H9 (cell line): ENCODE data around the gene CTDNEP1. TPM values are rescaled to one million over a fixed set of nuclear protein-coding genes. Genes with fewer than 3 reads are reported as not detected.

Experiments used
- DNase-seq: peaks from one replicate; pipeline ENCODE4 v3.0.0-alpha.2; 2017
- H2AFZ ChIP-seq: one replicate; pipeline ENCODE4 v1.6.1; 2013; ENCODE audit warnings: mild to moderate bottlenecking, low read length, control low read depth, moderate library complexity
- H2AK5ac ChIP-seq: 2 replicates; pipeline ENCODE4 v1.6.1; 2013; ENCODE audit warnings: low read length, control low read depth, mixed read lengths; ENCODE audit not compliant: insufficient read length
- H2BK120ac ChIP-seq: one replicate; pipeline ENCODE4 v1.6.1; 2013; ENCODE audit warnings: low read depth, mild to moderate bottlenecking, low read length, control low read depth, inconsistent platforms; ENCODE audit not compliant: poor library complexity, severe bottlenecking
- H2BK12ac ChIP-seq: 2 replicates; pipeline ENCODE4 v1.6.1; 2013; ENCODE audit warnings: low read length, control low read depth, mixed read lengths, low read depth; ENCODE audit not compliant: insufficient read length
- H2BK15ac ChIP-seq: 2 replicates; pipeline ENCODE4 v1.6.1; 2013; ENCODE audit warnings: low read depth, low read length, control low read depth
- H2BK20ac ChIP-seq: one replicate; pipeline ENCODE4 v1.6.1; 2013; ENCODE audit warnings: low read depth, mild to moderate bottlenecking, low read length, control low read depth, inconsistent platforms; ENCODE audit not compliant: poor library complexity, severe bottlenecking
- H2BK5ac ChIP-seq: 2 replicates; pipeline ENCODE4 v1.6.1; 2013; ENCODE audit warnings: low read length, control low read depth, mixed read lengths; ENCODE audit not compliant: insufficient read length
- H3K14ac ChIP-seq: 2 replicates; pipeline ENCODE4 v1.6.1; 2013; ENCODE audit warnings: low read length, control low read depth; ENCODE audit not compliant: insufficient read depth
- H3K18ac ChIP-seq: 2 replicates; pipeline ENCODE4 v1.6.1; 2013; ENCODE audit warnings: low read depth, mild to moderate bottlenecking, mixed read lengths, low read length, control low read depth; ENCODE audit not compliant: insufficient read length
- H3K23ac ChIP-seq: 2 replicates; pipeline ENCODE4 v1.6.1; 2013; ENCODE audit warnings: low read length, control low read depth, mixed read lengths, low read depth; ENCODE audit not compliant: insufficient read length
- H3K23me2 ChIP-seq: 2 replicates; pipeline ENCODE4 v1.6.1; 2013; ENCODE audit warnings: low read depth, mild to moderate bottlenecking, mixed read lengths, low read length, control low read depth; ENCODE audit not compliant: insufficient read length, poor library complexity, severe bottlenecking
- H3K27ac ChIP-seq: 2 replicates; pipeline ENCODE4 v1.5.1; 2013; ENCODE audit warnings: low read length, control low read depth, mixed read lengths, low read depth; ENCODE audit not compliant: insufficient read length
- H3K27me3 ChIP-seq: 2 replicates; pipeline ENCODE4 v1.6.1; 2013; ENCODE audit warnings: low read length, control low read depth, inconsistent platforms; ENCODE audit not compliant: insufficient read depth
- H3K4ac ChIP-seq: 2 replicates; pipeline ENCODE4 v1.6.1; 2013; ENCODE audit warnings: low read depth, mild to moderate bottlenecking, control low read depth, inconsistent platforms, low read length, moderate library complexity
- H3K4me1 ChIP-seq: 2 replicates; pipeline ENCODE4 v1.6.1; 2013; ENCODE audit warnings: low read length, control low read depth, inconsistent platforms; ENCODE audit not compliant: insufficient read depth
- H3K4me2 ChIP-seq: 2 replicates; pipeline ENCODE4 v1.6.1; 2013; ENCODE audit warnings: low read length, control low read depth, mixed read lengths; ENCODE audit not compliant: insufficient read length, insufficient read depth
- H3K56ac ChIP-seq: 2 replicates; pipeline ENCODE4 v1.6.1; 2013; ENCODE audit warnings: low read depth, mild to moderate bottlenecking, mixed read lengths, low read length, control low read depth; ENCODE audit not compliant: insufficient read length
- H3K79me1 ChIP-seq: 2 replicates; pipeline ENCODE4 v1.6.1; 2013; ENCODE audit warnings: low read depth, mild to moderate bottlenecking, moderate library complexity, low read length, control low read depth, inconsistent platforms; ENCODE audit not compliant: insufficient read depth, poor library complexity, severe bottlenecking
- H3K79me2 ChIP-seq: 2 replicates; pipeline ENCODE4 v1.6.1; 2013; ENCODE audit warnings: low read length, control low read depth, inconsistent platforms; ENCODE audit not compliant: insufficient read depth
- H3K9ac ChIP-seq: 2 replicates; pipeline ENCODE4 v1.6.1; 2013; ENCODE audit warnings: low read length, control low read depth, mixed read lengths; ENCODE audit not compliant: insufficient read length; ENCODE audit errors: extremely low read depth
- H3K9me3 ChIP-seq: one replicate; pipeline ENCODE4 v1.6.1; 2013; ENCODE audit warnings: low read depth, low read length, inconsistent platforms; ENCODE audit not compliant: control insufficient read depth
- H3T11ph ChIP-seq: one replicate; pipeline ENCODE4 v1.6.1; 2013; ENCODE audit warnings: mild to moderate bottlenecking, low read length, control low read depth, inconsistent platforms
- H4K20me1 ChIP-seq: one replicate; pipeline ENCODE4 v1.6.1; 2013; ENCODE audit not compliant: control insufficient read depth, insufficient read length, insufficient read depth
- H4K5ac ChIP-seq: 2 replicates; pipeline ENCODE4 v1.6.1; 2013; ENCODE audit warnings: low read depth, mild to moderate bottlenecking, mixed read lengths, low read length, control low read depth; ENCODE audit not compliant: insufficient read length
- H4K8ac ChIP-seq: replicated peaks from 2 replicates; pipeline ENCODE4 v1.6.1; 2013; ENCODE audit warnings: low read length, control low read depth, mixed read lengths, low read depth; ENCODE audit not compliant: insufficient read length
- H4K91ac ChIP-seq: 2 replicates; pipeline ENCODE4 v1.6.1; 2013; ENCODE audit warnings: low read depth, mild to moderate bottlenecking, moderate library complexity, mixed read lengths, low read length, control low read depth; ENCODE audit not compliant: insufficient read length
- H3K27ac Mint-ChIP-seq, 3 experiments: 2 replicates in 2 of 3; 3 replicates in 1 of 3; pipeline ENCODE4 v1.8.0; 2020 to 2021; ENCODE audit warnings: mixed read lengths in 3 of 3, mild to moderate bottlenecking in 1 of 3, moderate library complexity in 1 of 3
- H3K27me3 Mint-ChIP-seq: 2 replicates; pipeline ENCODE4 v1.8.0; 2021; ENCODE audit warnings: low read depth, mild to moderate bottlenecking, moderate library complexity, mixed read lengths
- H3K36me3 Mint-ChIP-seq, 3 experiments: 2 replicates in 2 of 3; 3 replicates in 1 of 3; pipeline ENCODE4 v1.8.0; 2020 to 2021; ENCODE audit warnings: low read depth in 3 of 3, mixed read lengths in 3 of 3; ENCODE audit not compliant: insufficient read depth in 1 of 3
- H3K4me1 Mint-ChIP-seq, 2 experiments: 2 replicates each; pipeline ENCODE4 v1.8.0; 2020; ENCODE audit warnings: mixed read lengths in 2 of 2
- H3K4me3 Mint-ChIP-seq, 2 experiments: 2 replicates in 1 of 2; 3 replicates in 1 of 2; pipeline ENCODE4 v1.8.0; 2020 to 2021; ENCODE audit warnings: mild to moderate bottlenecking in 2 of 2, mixed read lengths in 2 of 2, moderate library complexity in 1 of 2
- H3K9me3 Mint-ChIP-seq, 2 experiments: 2 replicates in 1 of 2; 3 replicates in 1 of 2; pipeline ENCODE4 v1.8.0; 2020; ENCODE audit warnings: mild to moderate bottlenecking in 2 of 2, mixed read lengths in 2 of 2, moderate library complexity in 1 of 2
- WGBS: extraction: QIAGEN DNeasy Blood & Tissue Kit; methylation state at CpG from one replicate; pipeline ENCODE4 v1.1.7; 2013; ENCODE audit warnings: missing lambda C conversion rate, low lambda C conversion rate, mixed read lengths; ENCODE audit not compliant: insufficient read length; ENCODE audit errors: extremely low coverage; 5-methylcytosine and 5-hydroxymethylcytosine counted together
- total RNA-seq: library from RNA; stranded (reverse); gene quantifications from 2 replicates; pipeline ENCODE4 v1.2.1, GENCODE V29; 2021
- TF ChIP-seq, protein P1 (sequence below): fragments of 200-600 bp; sonication (generic); conservative IDR thresholded peaks from 3 replicates; pipeline ENCODE4 v1.8.0; 2021; ENCODE audit warnings: antibody characterized with exemption, mild to moderate bottlenecking

CTDNEP1 gene
- total RNA-seq, 1 experiment from 2014 or later = 134 TPM

DNA sequence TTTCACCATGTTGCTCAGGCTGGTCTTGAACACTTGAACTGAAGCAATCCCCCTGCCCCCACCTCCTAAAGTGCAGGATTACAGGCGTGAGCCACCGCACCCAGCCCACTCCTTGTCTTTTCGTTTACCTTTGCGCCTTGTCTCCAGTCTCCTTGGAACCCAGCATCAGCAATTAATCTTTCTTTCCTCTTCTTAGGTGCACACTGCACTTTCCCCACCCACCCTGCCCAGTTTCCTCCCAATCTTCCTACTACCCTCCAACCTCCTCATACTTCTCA lies 12.2 kb upstream of the CTDNEP1 start:
- H3K9me3 Mint-ChIP-seq = peaks cover 0 to 4% of the 10 kb centered on the region in 2 experiments; a peak in 1 of 5 replicates
- Histone ChIP-seq H3K18ac (no peak overlapping the region), H2BK20ac (no peak overlapping the region), H2BK15ac (no peak overlapping the region), H4K8ac (no peak overlapping the region), H3K79me2 (peaks cover 7% of the 10 kb centered on the region; the same call in 1 of the 2 replicates), H2AK5ac (no peak overlapping the region), H3K23ac (no peak overlapping the region), H3K9me3 (no peaks in the 10 kb centered on the region), H4K20me1 (no peaks in the 10 kb centered on the region), H3K27ac (no peak overlapping the region), H2AFZ (no peak overlapping the region), H2BK120ac (no peak overlapping the region), H3K79me1 (no peaks in the 10 kb centered on the region), H2BK12ac (no peak overlapping the region), H4K91ac (no peak overlapping the region), H3K9ac (no peak overlapping the region), H3K27me3 (no peaks in the 10 kb centered on the region), H3K4me1 (peaks cover 4% of the 10 kb centered on the region; the same call in 1 of the 2 replicates), H3T11ph (no peak overlapping the region), H3K23me2 (peaks cover 25% of the 10 kb centered on the region), H2BK5ac (no peak overlapping the region), H4K5ac (no peak overlapping the region), H3K4me2 (peak overlapping the region; percentile 76), H3K4ac (no peak overlapping the region), H3K14ac (no peak overlapping the region), H3K56ac (no peak overlapping the region)
- H3K4me3 Mint-ChIP-seq = peak overlapping the region; percentile 86 to 93
- no CpG with 5 or more reads among the region's 4 CpGs for WGBS
- DNase-seq = no peak
- H3K27ac Mint-ChIP-seq = peak overlapping the region in 1 of 3 experiments; percentile 62; a peak in 3 of 7 replicates
- TF ChIP-seq, protein P1, sequence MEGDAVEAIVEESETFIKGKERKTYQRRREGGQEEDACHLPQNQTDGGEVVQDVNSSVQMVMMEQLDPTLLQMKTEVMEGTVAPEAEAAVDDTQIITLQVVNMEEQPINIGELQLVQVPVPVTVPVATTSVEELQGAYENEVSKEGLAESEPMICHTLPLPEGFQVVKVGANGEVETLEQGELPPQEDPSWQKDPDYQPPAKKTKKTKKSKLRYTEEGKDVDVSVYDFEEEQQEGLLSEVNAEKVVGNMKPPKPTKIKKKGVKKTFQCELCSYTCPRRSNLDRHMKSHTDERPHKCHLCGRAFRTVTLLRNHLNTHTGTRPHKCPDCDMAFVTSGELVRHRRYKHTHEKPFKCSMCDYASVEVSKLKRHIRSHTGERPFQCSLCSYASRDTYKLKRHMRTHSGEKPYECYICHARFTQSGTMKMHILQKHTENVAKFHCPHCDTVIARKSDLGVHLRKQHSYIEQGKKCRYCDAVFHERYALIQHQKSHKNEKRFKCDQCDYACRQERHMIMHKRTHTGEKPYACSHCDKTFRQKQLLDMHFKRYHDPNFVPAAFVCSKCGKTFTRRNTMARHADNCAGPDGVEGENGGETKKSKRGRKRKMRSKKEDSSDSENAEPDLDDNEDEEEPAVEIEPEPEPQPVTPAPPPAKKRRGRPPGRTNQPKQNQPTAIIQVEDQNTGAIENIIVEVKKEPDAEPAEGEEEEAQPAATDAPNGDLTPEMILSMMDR = no peak
- peaks cover 32 to 48% of the 10 kb centered on the region in 2 experiments for H3K4me1 Mint-ChIP-seq
- peaks cover 2% of the 10 kb centered on the region; the same call in 1 of the 2 replicates for H3K27me3 Mint-ChIP-seq
- peaks cover 0 to 20% (median 20%) of the 10 kb centered on the region in 3 experiments; a peak in 6 of 7 replicates for H3K36me3 Mint-ChIP-seq
